Gastroesophageal sphincter (tissue), 3 donors: ENCODE data around the gene NCLN.

ENCODE experiments used
- POLR2AphosphoS5 ChIP-seq: sonication (generic); formaldehyde crosslinking; IDR thresholded peaks from one replicate; pipeline ENCODE4 v1.6.1; 2017; ENCODE audit warnings: antibody characterized with exemption
- TF ChIP-seq, protein P1 (sequence below), 4 experiments: fragments of 200-600 bp in 2 of 4; fragments of 450-650 bp in 2 of 4; sonication (generic) in 1 of 4; IDR thresholded peaks; one replicate each; pipeline ENCODE4 v1.5.1; 2017 to 2019; ENCODE audit warnings: antibody characterized with exemption in 4 of 4, mild to moderate bottlenecking in 2 of 4, moderate library complexity in 2 of 4

DNA sequence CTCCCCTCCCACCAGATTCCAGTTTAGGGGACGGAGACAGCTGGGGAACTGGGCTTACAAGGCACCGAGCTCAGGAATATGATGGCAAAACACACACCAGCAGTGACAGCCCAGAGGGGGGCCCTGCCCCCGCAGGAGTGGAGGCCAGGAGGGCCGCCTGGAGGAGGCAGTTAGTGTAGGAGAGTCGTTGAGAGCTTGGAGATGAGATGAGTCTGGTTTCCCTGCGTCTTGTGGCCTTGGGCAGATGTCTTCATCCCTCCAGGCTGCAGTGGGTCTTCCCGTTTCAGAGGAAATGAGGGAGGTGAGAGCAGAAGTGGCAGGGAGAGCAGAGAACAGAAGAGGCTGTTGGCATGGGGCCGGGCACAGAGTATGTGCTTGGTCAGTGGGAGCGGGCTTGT, 43.6 kb downstream of the NCLN start:
- no peak for TF ChIP-seq POLR2AphosphoS5
- TF ChIP-seq, protein P1, sequence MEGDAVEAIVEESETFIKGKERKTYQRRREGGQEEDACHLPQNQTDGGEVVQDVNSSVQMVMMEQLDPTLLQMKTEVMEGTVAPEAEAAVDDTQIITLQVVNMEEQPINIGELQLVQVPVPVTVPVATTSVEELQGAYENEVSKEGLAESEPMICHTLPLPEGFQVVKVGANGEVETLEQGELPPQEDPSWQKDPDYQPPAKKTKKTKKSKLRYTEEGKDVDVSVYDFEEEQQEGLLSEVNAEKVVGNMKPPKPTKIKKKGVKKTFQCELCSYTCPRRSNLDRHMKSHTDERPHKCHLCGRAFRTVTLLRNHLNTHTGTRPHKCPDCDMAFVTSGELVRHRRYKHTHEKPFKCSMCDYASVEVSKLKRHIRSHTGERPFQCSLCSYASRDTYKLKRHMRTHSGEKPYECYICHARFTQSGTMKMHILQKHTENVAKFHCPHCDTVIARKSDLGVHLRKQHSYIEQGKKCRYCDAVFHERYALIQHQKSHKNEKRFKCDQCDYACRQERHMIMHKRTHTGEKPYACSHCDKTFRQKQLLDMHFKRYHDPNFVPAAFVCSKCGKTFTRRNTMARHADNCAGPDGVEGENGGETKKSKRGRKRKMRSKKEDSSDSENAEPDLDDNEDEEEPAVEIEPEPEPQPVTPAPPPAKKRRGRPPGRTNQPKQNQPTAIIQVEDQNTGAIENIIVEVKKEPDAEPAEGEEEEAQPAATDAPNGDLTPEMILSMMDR (IDR thresholded peaks at IDR 0.05): no peak
